GM12891 (cell line): ENCODE data around the gene PROSER2.

ENCODE experiments used
- PAX5 ChIP-seq: IDR thresholded peaks from 2 replicates; pipeline ENCODE4 v1.6.1; 2011; ENCODE audit warnings: low read length, moderate library complexity, mild to moderate bottlenecking; ENCODE audit not compliant: insufficient read depth, severe bottlenecking
- POLR2A ChIP-seq: IDR thresholded peaks from 2 replicates; pipeline ENCODE4 v1.6.1; 2011; ENCODE audit warnings: low read depth, low read length, control low read depth
- POLR2AphosphoS5 ChIP-seq: IDR thresholded peaks from 2 replicates; pipeline ENCODE4 v1.6.1; 2011; ENCODE audit warnings: low read depth, low read length, control low read depth
- POU2F2 ChIP-seq: IDR thresholded peaks from 2 replicates; pipeline ENCODE4 v1.6.1; 2011; ENCODE audit warnings: low read depth, mild to moderate bottlenecking, control low read depth, low read length, moderate library complexity
- SPI1 ChIP-seq: IDR thresholded peaks from 2 replicates; pipeline ENCODE4 v1.6.1; 2011; ENCODE audit warnings: low read depth, low read length, control low read depth
- TAF1 ChIP-seq: IDR thresholded peaks from 2 replicates; pipeline ENCODE4 v1.6.1; 2011; ENCODE audit warnings: low read depth, low read length, control low read depth

- TF ChIP-seq POLR2A (no peak), SPI1 (no peak), POLR2AphosphoS5 (no peak), TAF1 (no peak), POU2F2 (no peak), PAX5 (no peak)
These were observed 64.4 kb downstream of the PROSER2 start for GRCh38 chr10:11887381-11888227.
